DMS 273 treated with DMSO at 0.1 percent for 48 hours (cell line): ENCODE data around the gene MAGEC3.
"Not testable (repeated sequence)": the region's sequence is repeated elsewhere in the genome, so short reads cannot be mapped to it uniquely, and the experiment has no call there.

ENCODE experiments used
- DNase-seq: peaks from one replicate; lab custom pipeline; 2025; lab: John Stamatoyannopoulos, UW

The MAGEC3 gene, protein sequence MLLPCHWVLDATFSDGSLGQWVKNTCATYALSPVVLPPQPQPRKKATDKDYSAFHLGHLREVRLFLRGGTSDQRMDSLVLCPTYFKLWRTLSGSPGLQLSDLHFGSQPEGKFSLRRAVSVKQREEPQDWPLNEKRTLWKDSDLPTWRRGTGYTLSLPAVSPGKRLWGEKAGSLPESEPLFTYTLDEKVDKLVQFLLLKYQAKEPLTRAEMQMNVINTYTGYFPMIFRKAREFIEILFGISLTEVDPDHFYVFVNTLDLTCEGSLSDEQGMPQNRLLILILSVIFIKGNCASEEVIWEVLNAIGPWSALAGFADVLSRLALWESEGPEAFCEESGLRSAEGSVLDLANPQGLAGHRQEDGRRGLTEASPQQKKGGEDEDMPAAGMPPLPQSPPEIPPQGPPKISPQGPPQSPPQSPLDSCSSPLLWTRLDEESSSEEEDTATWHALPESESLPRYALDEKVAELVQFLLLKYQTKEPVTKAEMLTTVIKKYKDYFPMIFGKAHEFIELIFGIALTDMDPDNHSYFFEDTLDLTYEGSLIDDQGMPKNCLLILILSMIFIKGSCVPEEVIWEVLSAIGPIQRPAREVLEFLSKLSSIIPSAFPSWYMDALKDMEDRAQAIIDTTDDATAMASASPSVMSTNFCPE

GRCh38 chrX:141838016-141838415, at the start of gene MAGEC3:
Gene MAGEC3 (plus strand): TSS chrX:141838316. CDS start chrX:141838316, 0 bp downstream.
- DNase-seq = no peak

GRCh38 chrX:141791856-141792255, 46.3 kb upstream of the MAGEC3 start:
- no peak for DNase-seq

- DNase-seq = no peak
Observed at GRCh38 chrX:141811438-141811837, 26.7 kb upstream of the MAGEC3 start.

- no peak for DNase-seq
Observed at GRCh38 chrX:141814213-141814857, 23.8 kb upstream of the MAGEC3 start.

- no peak for DNase-seq
Observed at GRCh38 chrX:141815904-141816303, 22.2 kb upstream of the MAGEC3 start.

GRCh38 chrX:141832247-141832646, 5.9 kb upstream of the MAGEC3 start:
- no peak for DNase-seq

GRCh38 chrX:141839856-141840255, 1.7 kb downstream of the MAGEC3 start:
- DNase-seq = no peak

GRCh38 chrX:141857479-141857878, 19.4 kb downstream of the MAGEC3 start:
- no peak for DNase-seq

DNA sequence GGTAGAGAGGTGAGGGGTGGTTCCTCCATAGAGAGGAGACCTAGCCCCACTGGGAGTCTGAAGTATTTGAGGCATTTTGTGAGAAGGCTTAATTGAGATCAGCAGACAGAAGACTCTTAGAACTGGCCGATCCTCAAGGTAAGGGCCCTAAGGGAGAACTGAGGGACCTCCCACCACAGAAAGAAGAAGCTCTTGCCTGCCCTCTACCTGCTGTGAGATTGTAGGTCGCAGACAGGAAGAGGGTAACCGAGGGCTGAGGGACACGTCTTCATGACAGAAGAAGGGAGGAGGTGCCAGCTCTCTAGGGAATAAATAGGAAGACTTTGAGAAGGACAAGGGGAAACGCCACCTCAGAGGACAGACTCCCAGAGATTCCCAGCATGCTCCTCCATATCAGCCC, 41.5 kb downstream of the MAGEC3 start:
- no peak for DNase-seq

- DNase-seq = not testable (repeated sequence)
Observed at GRCh38 chrX:141888811-141889210, 50.7 kb downstream of the MAGEC3 start.

DNA sequence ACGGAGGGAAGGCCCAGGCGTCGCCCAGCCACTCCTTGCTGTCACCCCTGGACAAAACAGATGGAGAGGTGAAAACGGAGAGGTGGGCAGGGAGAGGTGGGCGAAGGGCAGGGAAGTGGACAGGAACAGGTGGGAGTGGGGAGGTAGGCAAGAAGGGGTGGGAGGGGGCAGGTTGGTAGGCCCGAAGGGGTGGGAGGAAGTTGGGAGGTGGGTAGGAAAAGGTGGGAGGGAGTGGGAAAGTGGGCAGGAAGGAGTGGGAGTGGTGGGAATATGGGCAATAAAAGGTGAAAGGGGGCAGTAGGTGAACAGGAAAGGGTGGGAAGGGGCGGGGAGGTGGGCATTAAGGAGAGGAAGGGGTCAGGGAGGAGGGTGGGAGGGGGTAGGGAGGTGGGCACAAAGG, 56.6 kb downstream of the MAGEC3 start:
- no peak for DNase-seq

DNA sequence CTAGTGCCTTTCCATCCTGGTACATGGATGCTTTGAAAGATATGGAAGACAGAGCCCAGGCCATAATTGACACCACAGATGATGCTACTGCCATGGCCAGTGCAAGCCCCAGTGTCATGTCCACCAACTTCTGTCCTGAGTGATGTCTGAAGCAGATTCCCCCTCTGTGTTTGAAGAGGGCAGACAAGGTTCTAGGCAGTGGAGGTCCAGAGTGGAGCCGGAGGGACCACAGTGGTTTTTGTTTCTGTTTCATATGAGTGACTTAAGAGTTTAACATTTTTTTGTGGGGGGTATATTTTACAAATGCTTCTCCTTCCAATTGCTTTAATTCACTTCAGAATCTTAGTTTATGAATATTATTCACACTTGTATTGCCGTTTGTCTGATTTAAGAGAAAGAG, 59.6 kb downstream of the MAGEC3 start:
- DNase-seq = no peak

GRCh38 chrX:141902366-141902765, 64.2 kb downstream of the MAGEC3 start:
- DNase-seq = no peak

DNA sequence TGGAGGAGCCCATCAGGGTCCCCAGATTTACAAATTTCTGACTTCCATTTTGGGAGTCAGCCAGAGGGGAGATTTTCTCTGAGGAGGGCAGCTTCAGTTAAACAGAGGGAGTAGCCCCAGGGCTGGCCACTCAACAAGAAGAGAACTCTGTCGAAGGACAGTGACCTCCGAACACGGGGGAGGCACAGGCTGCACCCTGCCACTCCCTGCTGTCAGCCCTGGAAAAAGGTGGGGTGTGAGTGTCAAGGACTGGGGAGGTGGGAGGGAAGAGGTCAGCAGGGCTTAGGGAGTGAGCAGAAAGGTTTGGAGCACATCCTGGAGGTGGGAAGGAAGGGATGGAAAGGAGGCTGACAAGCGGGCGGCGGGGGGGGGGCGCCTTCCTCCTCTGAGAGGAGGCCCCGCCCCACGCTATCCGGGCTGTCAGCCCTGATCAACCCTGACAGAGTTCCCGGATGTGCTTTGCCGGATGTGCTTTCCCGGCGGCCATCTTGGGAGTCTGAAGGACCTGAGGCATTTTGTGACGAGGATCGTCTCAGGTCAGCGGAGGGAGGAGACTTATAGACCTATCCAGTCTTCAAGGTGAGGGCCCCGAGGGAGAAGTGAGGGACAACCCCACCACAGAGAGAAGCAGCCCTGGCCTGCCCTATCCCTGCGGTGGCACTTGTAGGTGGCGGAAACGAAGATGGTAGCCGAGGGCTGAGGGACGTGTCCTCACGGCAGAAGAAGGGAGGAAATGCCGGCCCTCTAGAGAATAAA, 65.5 kb downstream of the MAGEC3 start, which contains the start of gene MAGEC1:
Gene MAGEC1, plus strand, starts transcription at position 495 of the 756 bp plus-strand sequence. CDS start 1,179 bp downstream, outside the sequence.
- no peak for DNase-seq

GRCh38 chrX:141904262-141904661, 66.1 kb downstream of the MAGEC3 start:
- DNase-seq = no peak

- no peak for DNase-seq
Observed at GRCh38 chrX:141917801-141918200, 79.7 kb downstream of the MAGEC3 start.

GRCh38 chrX:141924293-141924692, 86.2 kb downstream of the MAGEC3 start:
- no peak for DNase-seq

- DNase-seq = no peak
Observed at GRCh38 chrX:141928432-141928831, 90.3 kb downstream of the MAGEC3 start.

GRCh38 chrX:141934059-141934641, 96.0 kb downstream of the MAGEC3 start:
- DNase-seq = no peak

DNA sequence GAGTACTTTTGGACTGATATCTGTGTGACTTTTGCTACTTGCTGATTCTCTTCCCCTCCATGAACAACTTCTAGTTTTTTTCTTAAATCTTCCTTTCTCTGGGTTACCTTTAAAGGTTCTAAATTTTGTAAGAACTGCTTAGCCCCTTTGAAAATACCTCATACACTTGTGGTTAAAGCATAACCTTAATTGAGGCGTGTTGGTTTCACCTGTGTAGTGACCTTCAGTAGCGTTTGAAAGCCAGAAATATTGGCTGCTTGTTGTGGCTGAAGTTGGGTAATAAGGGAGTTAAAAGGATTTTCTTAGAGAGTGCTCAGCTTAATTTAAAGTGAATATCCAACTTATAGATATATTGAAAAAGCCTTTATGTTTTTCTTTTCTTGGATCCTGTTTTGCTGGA, 97.5 kb downstream of the MAGEC3 start:
- DNase-seq = no peak

GRCh38 chrX:141936080-141936479, 98.0 kb downstream of the MAGEC3 start:
- no peak for DNase-seq

- no peak for DNase-seq
Observed at GRCh38 chrX:141941234-141941633, 103.1 kb downstream of the MAGEC3 start.
